Mesendoderm (in vitro differentiated cells): ENCODE measurements around the gene PCYT1B. TPM values are rescaled to one million over a fixed set of nuclear protein-coding genes. Genes with fewer than 3 reads are reported as not detected.

Source experiments
- DNase-seq: peaks from one replicate; pipeline ENCODE4 v3.0.0; 2013
- H2AK5ac ChIP-seq: 2 replicates; pipeline ENCODE4 v1.6.1; 2013; ENCODE audit warnings: low read length, inconsistent platforms
- H2BK120ac ChIP-seq: 2 replicates; pipeline ENCODE4 v1.6.1; 2013; ENCODE audit warnings: low read depth, mild to moderate bottlenecking, low read length, moderate library complexity, mixed read lengths
- H2BK15ac ChIP-seq: replicated peaks from 2 replicates; pipeline ENCODE4 v1.6.1; 2013; ENCODE audit warnings: low read depth, mild to moderate bottlenecking, moderate library complexity
- H2BK5ac ChIP-seq: 2 replicates; pipeline ENCODE4 v1.6.1; 2013; ENCODE audit warnings: low read length, inconsistent platforms
- H3K18ac ChIP-seq: 2 replicates; pipeline ENCODE4 v1.6.1; 2013; ENCODE audit warnings: mild to moderate bottlenecking, low read length, mixed read lengths
- H3K23ac ChIP-seq: one replicate; pipeline ENCODE4 v1.6.1; 2013; ENCODE audit warnings: low read length
- H3K27ac ChIP-seq: 2 replicates; pipeline ENCODE4 v1.5.1; 2013; ENCODE audit warnings: low read depth, mild to moderate bottlenecking, inconsistent platforms, low read length, moderate library complexity
- H3K27me3 ChIP-seq: 2 replicates; pipeline ENCODE4 v1.6.1; 2013; ENCODE audit warnings: low read length, control low read depth, mild to moderate bottlenecking, inconsistent platforms; ENCODE audit not compliant: insufficient read depth, poor library complexity
- H3K36me3 ChIP-seq: 2 replicates; pipeline ENCODE4 v1.6.1; 2013; ENCODE audit warnings: low read length, inconsistent platforms; ENCODE audit not compliant: control insufficient read depth, insufficient read depth
- H3K4ac ChIP-seq: one replicate; pipeline ENCODE4 v1.6.1; 2013; ENCODE audit warnings: low read depth, mild to moderate bottlenecking, low read length, moderate library complexity
- H3K4me1 ChIP-seq: 2 replicates; pipeline ENCODE4 v1.6.1; 2013; ENCODE audit warnings: low read depth, low read length, inconsistent platforms; ENCODE audit not compliant: control insufficient read depth
- H3K4me2 ChIP-seq: 2 replicates; pipeline ENCODE4 v1.6.1; 2013; ENCODE audit warnings: low read length
- H3K4me3 ChIP-seq: 2 replicates; pipeline ENCODE4 v1.5.1; 2013; ENCODE audit warnings: mild to moderate bottlenecking, low read length
- H3K56ac ChIP-seq: one replicate; pipeline ENCODE4 v1.6.1; 2013; ENCODE audit warnings: low read length
- H3K79me1 ChIP-seq: 2 replicates; pipeline ENCODE4 v1.6.1; 2013; ENCODE audit warnings: low read length, inconsistent platforms
- H3K79me2 ChIP-seq: 2 replicates; pipeline ENCODE4 v1.6.1; 2013; ENCODE audit warnings: mild to moderate bottlenecking, low read length; ENCODE audit not compliant: control insufficient read depth, insufficient read depth
- H3K9ac ChIP-seq: 2 replicates; pipeline ENCODE4 v1.6.1; 2013; ENCODE audit warnings: low read length, inconsistent platforms
- H4K5ac ChIP-seq: one replicate; pipeline ENCODE4 v1.6.1; 2013; ENCODE audit warnings: low read length
- H4K8ac ChIP-seq: one replicate; pipeline ENCODE4 v1.6.1; 2013; ENCODE audit warnings: low read depth, mild to moderate bottlenecking, control low read depth, low read length, moderate library complexity
- WGBS: extraction: QIAGEN DNeasy Blood & Tissue Kit; methylation state at CpG from one replicate; pipeline ENCODE4 v1.1.7; 2013; ENCODE audit warnings: low lambda C conversion rate, missing lambda C conversion rate; ENCODE audit not compliant: insufficient coverage; ENCODE audit errors: extremely low coverage; 5-methylcytosine and 5-hydroxymethylcytosine counted together
- polyA plus RNA-seq, 2 experiments: library from polyadenylated mRNA; stranded (reverse); fragments of 200-250 nt; gene quantifications; one replicate each; pipeline ENCODE4 v1.2.3, GENCODE V29; 2013

Gene PCYT1B
- 21.3 TPM for polyA plus RNA-seq (2013, experiment 1 of 2)
- polyA plus RNA-seq (2013, experiment 2 of 2), result 22.1 TPM

GRCh38 chrX:24647257-24648058, at the start of gene PCYT1B:
Gene PCYT1B (minus strand): TSS chrX:24647347. CDS start chrX:24647105, 242 bp downstream.
- Histone ChIP-seq H3K18ac (peak within 1 kb of the TSS; percentile 84), H3K56ac (peak within 1 kb of the TSS; percentile 77), H4K5ac (no peak within 1 kb of the TSS), H3K4me1 (no peaks in the 10 kb centered on the region), H3K79me1 (no peaks in the 10 kb centered on the region), H4K8ac (no peak within 1 kb of the TSS), H2BK5ac (no peak within 1 kb of the TSS), H2BK120ac (no peak within 1 kb of the TSS), H2AK5ac (no peak within 1 kb of the TSS), H3K4me2 (peak within 1 kb of the TSS; percentile 67), H3K4me3 (peak within 1 kb of the TSS; percentile 32), H3K9ac (peak within 1 kb of the TSS; percentile 62), H3K79me2 (no peaks in the 10 kb centered on the region), H3K4ac (no peak within 1 kb of the TSS), H3K23ac (no peak within 1 kb of the TSS), H3K27me3 (no peaks in the 10 kb centered on the region), H2BK15ac (no peak within 1 kb of the TSS), H3K36me3 (no peaks in the 10 kb centered on the region), H3K27ac (peak within 1 kb of the TSS; percentile 70)
- WGBS, result no CpG with 5 or more reads among the region's 24 CpGs
- DNase-seq, result peak; percentile 91

DNA sequence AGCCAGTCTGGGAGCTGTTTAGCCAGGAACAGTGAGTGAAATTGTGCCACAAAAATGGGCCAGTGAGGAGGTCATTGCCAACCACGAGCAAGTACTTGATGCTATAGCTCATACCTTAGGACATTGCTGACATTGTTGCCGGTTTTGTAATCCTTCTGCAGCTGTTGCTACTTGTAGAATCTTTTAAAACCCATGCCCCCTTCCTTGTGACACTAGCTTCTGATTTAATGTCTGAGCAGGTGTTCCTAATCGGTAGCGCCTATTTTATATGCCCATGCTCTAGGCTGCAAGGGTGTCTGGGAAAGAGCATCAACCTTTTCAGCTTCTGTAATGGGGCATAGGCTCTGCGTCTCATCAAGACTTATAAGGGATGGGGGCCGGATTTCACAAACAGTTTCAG, 49.1 kb upstream of the PCYT1B start:
- H3K56ac ChIP-seq, result no peak overlapping the region
- H3K18ac ChIP-seq, result no peak overlapping the region
- no peak overlapping the region for H2BK5ac ChIP-seq
- no peak overlapping the region for H3K4ac ChIP-seq
- no peak overlapping the region for H3K9ac ChIP-seq
- no peak overlapping the region for H4K8ac ChIP-seq
- no peaks in the 10 kb centered on the region for H3K36me3 ChIP-seq
- H4K5ac ChIP-seq, result no peak overlapping the region
- no peak overlapping the region for H2BK120ac ChIP-seq
- no peak overlapping the region for H3K27ac ChIP-seq
- H2AK5ac ChIP-seq, result no peak overlapping the region
- H3K4me2 ChIP-seq, result no peak overlapping the region
- DNase-seq, result no peak
- no CpG with 5 or more reads among the region's 6 CpGs for WGBS
- peaks cover 32% of the 10 kb centered on the region for H3K79me2 ChIP-seq
- no peak overlapping the region for H3K4me3 ChIP-seq
- H3K4me1 ChIP-seq, result no peaks in the 10 kb centered on the region
- H3K27me3 ChIP-seq, result no peaks in the 10 kb centered on the region
- no peaks in the 10 kb centered on the region for H3K79me1 ChIP-seq
- H2BK15ac ChIP-seq, result no peak overlapping the region
- no peak overlapping the region for H3K23ac ChIP-seq

- no peak overlapping the region for H4K5ac ChIP-seq
- no peaks in the 10 kb centered on the region for H3K4me1 ChIP-seq
- no peak overlapping the region for H2AK5ac ChIP-seq
- H3K27me3 ChIP-seq, result no peaks in the 10 kb centered on the region
- H3K27ac ChIP-seq, result no peak overlapping the region
- no peak overlapping the region for H3K4me3 ChIP-seq
- peak overlapping the region; percentile 42 for H3K9ac ChIP-seq
- DNase-seq, result no peak
- no peaks in the 10 kb centered on the region for H3K79me1 ChIP-seq
- H3K18ac ChIP-seq, result no peak overlapping the region
- peak overlapping the region; percentile 60 for H3K56ac ChIP-seq
- no peak overlapping the region for H2BK5ac ChIP-seq
- no peak overlapping the region for H3K4ac ChIP-seq
- no CpG with 5 or more reads among the region's 6 CpGs for WGBS
- no peak overlapping the region for H3K4me2 ChIP-seq
- peaks cover 32% of the 10 kb centered on the region for H3K79me2 ChIP-seq
- H3K23ac ChIP-seq, result no peak overlapping the region
- H2BK15ac ChIP-seq, result no peak overlapping the region
- no peak overlapping the region for H2BK120ac ChIP-seq
- H4K8ac ChIP-seq, result no peak overlapping the region
- H3K36me3 ChIP-seq, result no peaks in the 10 kb centered on the region
These were observed 47.7 kb upstream of the PCYT1B start for GRCh38 chrX:24694825-24695224.

- no CpG with 5 or more reads among the region's 70 CpGs for WGBS
- Histone ChIP-seq H3K4me2 (peak within 1 kb of the TSS; percentile 20), H3K27me3 (no peaks in the 10 kb centered on the region)
These were observed 46.5 kb upstream of the PCYT1B start, which contains the start of gene POLA1 for GRCh38 chrX:24693453-24694202. Gene POLA1 (plus strand): TSS chrX:24693918. CDS start chrX:24693962, 44 bp downstream.

GRCh38 chrX:24692305-24692704, 45.2 kb upstream of the PCYT1B start:
- Histone ChIP-seq H3K9ac (no peak overlapping the region), H3K4me2 (no peak overlapping the region), H2BK5ac (no peak overlapping the region), H2BK120ac (no peak overlapping the region), H3K79me1 (no peaks in the 10 kb centered on the region), H3K23ac (no peak overlapping the region), H4K8ac (no peak overlapping the region), H2BK15ac (no peak overlapping the region), H2AK5ac (no peak overlapping the region), H3K4me3 (no peak overlapping the region), H3K56ac (no peak overlapping the region), H4K5ac (no peak overlapping the region), H3K27me3 (no peaks in the 10 kb centered on the region), H3K79me2 (peaks cover 30% of the 10 kb centered on the region), H3K18ac (no peak overlapping the region), H3K4ac (no peak overlapping the region), H3K27ac (no peak overlapping the region), H3K4me1 (no peaks in the 10 kb centered on the region), H3K36me3 (no peaks in the 10 kb centered on the region)
- peak; percentile 74 for DNase-seq
- WGBS, result no CpG with 5 or more reads among the region's 4 CpGs

More at GRCh38 chrX:24693453-24694202, 46.5 kb upstream of the PCYT1B start, which contains the start of gene POLA1:
- Histone ChIP-seq H3K18ac (peak within 1 kb of the TSS; percentile 72), H4K5ac (no peak within 1 kb of the TSS), H3K4ac (no peak within 1 kb of the TSS), H3K79me2 (peaks cover 32% of the 10 kb centered on the region), H3K23ac (no peak within 1 kb of the TSS), H2BK15ac (no peak within 1 kb of the TSS), H3K4me3 (peak within 1 kb of the TSS; percentile 83), H3K27ac (no peak within 1 kb of the TSS), H3K79me1 (no peaks in the 10 kb centered on the region), H3K4me1 (no peaks in the 10 kb centered on the region), H2BK5ac (no peak within 1 kb of the TSS), H3K36me3 (no peaks in the 10 kb centered on the region), H2BK120ac (no peak within 1 kb of the TSS), H4K8ac (no peak within 1 kb of the TSS), H3K9ac (peak within 1 kb of the TSS; percentile 74), H3K56ac (peak within 1 kb of the TSS; percentile 78), H2AK5ac (no peak within 1 kb of the TSS)
- peak; percentile 98 for DNase-seq
